Ishikawa (cell line): ENCODE measurements around the gene NEK10.

ENCODE experiments used
- EGR1 ChIP-seq: IDR thresholded peaks from 2 replicates; pipeline ENCODE4 v1.6.1; 2012
- EP300 ChIP-seq: IDR thresholded peaks from 2 replicates; pipeline ENCODE4 v1.6.1; 2012; ENCODE audit warnings: borderline replicate concordance
- FOXM1 ChIP-seq: IDR thresholded peaks from 2 replicates; pipeline ENCODE4 v1.6.1; 2012; ENCODE audit warnings: low read depth, borderline replicate concordance
- NFIC ChIP-seq: IDR thresholded peaks from 2 replicates; pipeline ENCODE4 v1.6.1; 2012
- RAD21 ChIP-seq: IDR thresholded peaks from 2 replicates; pipeline ENCODE4 v1.6.1; 2012; ENCODE audit warnings: low read depth
- TAF1 ChIP-seq: IDR thresholded peaks from 2 replicates; pipeline ENCODE4 v1.6.1; 2012; ENCODE audit warnings: low read depth, mild to moderate bottlenecking
- USF1 ChIP-seq: IDR thresholded peaks from 2 replicates; pipeline ENCODE4 v1.6.1; 2012
- ZBTB7A ChIP-seq: IDR thresholded peaks from 2 replicates; pipeline ENCODE4 v1.6.1; 2012; ENCODE audit warnings: low read depth
- TF ChIP-seq, protein P1 (sequence below): IDR thresholded peaks from 2 replicates; pipeline ENCODE4 v1.6.1; 2012; ENCODE audit warnings: low read depth, mild to moderate bottlenecking

GRCh38 chr3:27302891-27303290 lies 66.3 kb downstream of the NEK10 start:
- TF ChIP-seq ZBTB7A (no peak), RAD21 (no peak), USF1 (no peak), EGR1 (no peak), EP300 (no peak), TAF1 (no peak), FOXM1 (no peak), NFIC (no peak)
- TF ChIP-seq, protein P1, sequence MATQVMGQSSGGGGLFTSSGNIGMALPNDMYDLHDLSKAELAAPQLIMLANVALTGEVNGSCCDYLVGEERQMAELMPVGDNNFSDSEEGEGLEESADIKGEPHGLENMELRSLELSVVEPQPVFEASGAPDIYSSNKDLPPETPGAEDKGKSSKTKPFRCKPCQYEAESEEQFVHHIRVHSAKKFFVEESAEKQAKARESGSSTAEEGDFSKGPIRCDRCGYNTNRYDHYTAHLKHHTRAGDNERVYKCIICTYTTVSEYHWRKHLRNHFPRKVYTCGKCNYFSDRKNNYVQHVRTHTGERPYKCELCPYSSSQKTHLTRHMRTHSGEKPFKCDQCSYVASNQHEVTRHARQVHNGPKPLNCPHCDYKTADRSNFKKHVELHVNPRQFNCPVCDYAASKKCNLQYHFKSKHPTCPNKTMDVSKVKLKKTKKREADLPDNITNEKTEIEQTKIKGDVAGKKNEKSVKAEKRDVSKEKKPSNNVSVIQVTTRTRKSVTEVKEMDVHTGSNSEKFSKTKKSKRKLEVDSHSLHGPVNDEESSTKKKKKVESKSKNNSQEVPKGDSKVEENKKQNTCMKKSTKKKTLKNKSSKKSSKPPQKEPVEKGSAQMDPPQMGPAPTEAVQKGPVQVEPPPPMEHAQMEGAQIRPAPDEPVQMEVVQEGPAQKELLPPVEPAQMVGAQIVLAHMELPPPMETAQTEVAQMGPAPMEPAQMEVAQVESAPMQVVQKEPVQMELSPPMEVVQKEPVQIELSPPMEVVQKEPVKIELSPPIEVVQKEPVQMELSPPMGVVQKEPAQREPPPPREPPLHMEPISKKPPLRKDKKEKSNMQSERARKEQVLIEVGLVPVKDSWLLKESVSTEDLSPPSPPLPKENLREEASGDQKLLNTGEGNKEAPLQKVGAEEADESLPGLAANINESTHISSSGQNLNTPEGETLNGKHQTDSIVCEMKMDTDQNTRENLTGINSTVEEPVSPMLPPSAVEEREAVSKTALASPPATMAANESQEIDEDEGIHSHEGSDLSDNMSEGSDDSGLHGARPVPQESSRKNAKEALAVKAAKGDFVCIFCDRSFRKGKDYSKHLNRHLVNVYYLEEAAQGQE = no peak
